PC-3 (cell line): ENCODE results near the gene TOMM20. TPM values are rescaled to one million over a fixed set of nuclear protein-coding genes. Genes with fewer than 3 reads are reported as not detected.

Experiments used
- ATAC-seq: fragments of 200-7000 bp; cut with Tn5 transposase; 2 replicates; pipeline ENCODE4 v1.9.1; 2020; ENCODE audit warnings: mild to moderate bottlenecking, moderate library complexity
- BruUV-seq: library from RNA; stranded (reverse); fragments of 400-500 nt; replicated peaks from 2 replicates; lab custom pipeline; 2021; lab: Mats Ljungman, UMichigan
- CTCF ChIA-PET: fragments of 300-600 bp; sonication (Branson Sonifier 250); formaldehyde crosslinking; loops from one replicate; lab custom pipeline; 2022; ENCODE audit warnings: antibody characterized with exemption; lab: Charles Lee
- POLR2A ChIA-PET: fragments of 300-600 bp; sonication (Branson Sonifier 250); formaldehyde crosslinking; loops from one replicate; lab custom pipeline; 2022; ENCODE audit warnings: antibody characterized with exemption; ENCODE audit not compliant: unreplicated experiment; lab: Charles Lee
- DNase-seq: peaks from one replicate; pipeline ENCODE4 v3.0.0-alpha.2; 2015
- H2AFZ ChIP-seq: fragments of 300-600 bp; sonication (generic); 2 replicates; pipeline ENCODE4 v1.6.0; 2016; ENCODE audit warnings: antibody characterized with exemption, low read length
- H3F3A ChIP-seq: fragments of 300-600 bp; sonication (generic); one replicate; pipeline ENCODE4 v1.6.0; 2017; ENCODE audit warnings: antibody characterized with exemption, low read length, control low read depth, mild to moderate bottlenecking; ENCODE audit not compliant: unreplicated experiment
- H3K27ac ChIP-seq: fragments of 300-600 bp; sonication (generic); 2 replicates; pipeline ENCODE4 v1.5.1; 2016; ENCODE audit warnings: mild to moderate bottlenecking, low read length
- H3K27me3 ChIP-seq: fragments of 300-600 bp; sonication (generic); 2 replicates; pipeline ENCODE4 v1.6.1; 2016; ENCODE audit warnings: low read length, mixed read lengths
- H3K36me3 ChIP-seq: fragments of 300-600 bp; sonication (generic); 2 replicates; pipeline ENCODE4 v1.6.1; 2016; ENCODE audit warnings: low read depth, mixed run types, low read length, mixed read lengths
- H3K4me1 ChIP-seq: fragments of 300-600 bp; sonication (generic); 2 replicates; pipeline ENCODE4 v1.5.1; 2016; ENCODE audit warnings: low read length; ENCODE audit not compliant: insufficient read depth
- H3K4me2 ChIP-seq: fragments of 300-600 bp; sonication (generic); 2 replicates; pipeline ENCODE4 v1.6.0; 2016; ENCODE audit warnings: low read length
- H3K4me3 ChIP-seq: fragments of 300-600 bp; sonication (generic); 2 replicates; pipeline ENCODE4 v1.5.1; 2016; ENCODE audit warnings: mild to moderate bottlenecking, low read length, mixed read lengths
- H3K79me2 ChIP-seq: fragments of 300-600 bp; sonication (generic); 2 replicates; pipeline ENCODE4 v1.6.1; 2017; ENCODE audit warnings: low read length, mixed read lengths
- H3K9ac ChIP-seq: fragments of 300-600 bp; sonication (generic); 2 replicates; pipeline ENCODE4 v1.6.0; 2016; ENCODE audit warnings: mild to moderate bottlenecking, low read length
- H3K9me2 ChIP-seq: fragments of 300-600 bp; sonication (generic); replicated peaks from 2 replicates; pipeline ENCODE4 v1.6.1; 2016; ENCODE audit warnings: mixed run types, low read length, mixed read lengths
- H3K9me3 ChIP-seq: fragments of 300-600 bp; sonication (generic); 2 replicates; pipeline ENCODE4 v1.6.1; 2016; ENCODE audit warnings: low read length, mixed read lengths
- H4K20me1 ChIP-seq: fragments of 300-600 bp; sonication (generic); 2 replicates; pipeline ENCODE4 v1.6.1; 2016; ENCODE audit warnings: low read length, mixed read lengths
- CTCF ChIP-seq: fragments of 300-600 bp; sonication (generic); conservative IDR thresholded peaks from 2 replicates; pipeline ENCODE4 v1.5.1; 2017; ENCODE audit warnings: antibody characterized with exemption, low read depth, mild to moderate bottlenecking, low read length
- EZH2 ChIP-seq: fragments of 300-600 bp; sonication (generic); IDR thresholded peaks from one replicate; pipeline ENCODE4 v1.6.1; 2017; ENCODE audit warnings: antibody characterized with exemption, mild to moderate bottlenecking, low read length; ENCODE audit not compliant: unreplicated experiment
- EZH2phosphoT487 ChIP-seq: fragments of 300-600 bp; sonication (generic); IDR thresholded peaks from 2 replicates; pipeline ENCODE4 v1.6.1; 2018; ENCODE audit warnings: mild to moderate bottlenecking, antibody characterized with exemption, low read length, borderline replicate concordance
- intact Hi-C: fragments of 100-400 bp; cut with micrococcal nuclease; formaldehyde crosslinking; loops from 2 replicates; pipeline ENCODE4 v1.9.0; 2023
- total RNA-seq: library from RNA; depleted of rRNA; stranded (reverse); fragments of >200 nt; gene quantifications from 2 replicates; pipeline ENCODE4 v1.2.3, GENCODE V29; 2014

The TOMM20 gene
- total RNA-seq, 1 experiment from 2014 or later = 48.0 TPM

GRCh38 chr1:235068158-235069121, 60.2 kb downstream of the TOMM20 start:
- no peak for TF ChIP-seq CTCF
- no peak for TF ChIP-seq EZH2phosphoT487
- TF ChIP-seq EZH2 = no peak
- H2AFZ ChIP-seq = no peak overlapping the region
- peak overlapping the region; percentile 97 for H3K9ac ChIP-seq
- POLR2A ChIA-PET = interaction anchor here (0.6 to 1.6 kb wide), 4 partner anchors 57 to 616 kb away, joined by 3 to 9 read pairs (median 6); no protein-coding TSS in a partner anchor
- intact Hi-C loops = no loop called here
- H3K36me3 ChIP-seq = no peaks in the 10 kb centered on the region
- CTCF ChIA-PET = no interaction called here
- peaks cover 4% of the 10 kb centered on the region; the same call in 1 of the 2 replicates for H3K79me2 ChIP-seq
- H3F3A ChIP-seq = no peaks in the 10 kb centered on the region
- H3K27me3 ChIP-seq = no peaks in the 10 kb centered on the region
- DNase-seq (peak; percentile 87), ATAC-seq (peak; percentile 40)
- H3K4me3 ChIP-seq = peak overlapping the region; percentile 47; the same call in 1 of the 2 replicates
- H3K27ac ChIP-seq = peak overlapping the region; percentile 100
- H4K20me1 ChIP-seq = no peaks in the 10 kb centered on the region
- peak overlapping the region; percentile 78 for H3K4me2 ChIP-seq
- no peaks in the 10 kb centered on the region for H3K9me2 ChIP-seq
- H3K4me1 ChIP-seq = peaks cover 57% of the 10 kb centered on the region
- no peaks in the 10 kb centered on the region for H3K9me3 ChIP-seq
- BruUV-seq = TSS peak; percentile 99

- Histone ChIP-seq H3K4me3 (peak overlapping the region; percentile 47; the same call in 1 of the 2 replicates), H3K9ac (peak overlapping the region; percentile 97), H4K20me1 (no peaks in the 10 kb centered on the region), H3K79me2 (peaks cover 4% of the 10 kb centered on the region; the same call in 1 of the 2 replicates), H3K9me3 (no peaks in the 10 kb centered on the region), H3K27ac (peak overlapping the region; percentile 100), H3K36me3 (no peaks in the 10 kb centered on the region), H2AFZ (no peak overlapping the region), H3K27me3 (no peaks in the 10 kb centered on the region), H3K9me2 (no peaks in the 10 kb centered on the region), H3K4me1 (peaks cover 60% of the 10 kb centered on the region), H3K4me2 (peak overlapping the region; percentile 78), H3F3A (no peaks in the 10 kb centered on the region)
- BruUV-seq = TSS peak; percentile 66
- intact Hi-C loops = no loop called here
- CTCF ChIA-PET = no interaction called here
- DNase-seq (peak; percentile 98), ATAC-seq (peak; percentile 82)
- POLR2A ChIA-PET = interaction anchor here (0.6 to 1.6 kb wide), 5 partner anchors 56 to 551 kb away, joined by 3 to 12 read pairs (median 8); partner anchors contain the start of gene IRF2BP2
- no peak for TF ChIP-seq EZH2phosphoT487
- no peak for TF ChIP-seq EZH2
- no peak for TF ChIP-seq CTCF
These were observed 61.1 kb downstream of the TOMM20 start for GRCh38 chr1:235067396-235068157.
